Panc1 (cell line): ENCODE results near the gene TRIM31.

Experiments
- POLR2AphosphoS5 ChIP-seq: IDR thresholded peaks from 2 replicates; pipeline ENCODE4 v1.6.1; 2012; ENCODE audit warnings: mild to moderate bottlenecking, low read depth, low read length, moderate library complexity
- SIN3A ChIP-seq: IDR thresholded peaks from 2 replicates; pipeline ENCODE4 v1.6.1; 2012; ENCODE audit warnings: low read depth, mild to moderate bottlenecking, low read length, moderate library complexity, borderline replicate concordance; ENCODE audit not compliant: insufficient read depth
- TCF7L2 ChIP-seq: IDR thresholded peaks from 2 replicates; pipeline ENCODE4 v1.6.1; 2011; ENCODE audit warnings: mild to moderate bottlenecking, low read depth, low read length, inconsistent platforms
- TF ChIP-seq, protein P1 (sequence below): fragments of 450-650 bp; IDR thresholded peaks from 2 replicates; pipeline ENCODE4 v1.5.1; 2017; ENCODE audit warnings: mild to moderate bottlenecking
- TF ChIP-seq, protein P2 (sequence below), 2 experiments: IDR thresholded peaks; 2 replicates each; pipeline ENCODE4 v1.6.1; 2011 to 2012; ENCODE audit warnings: low read depth in 2 of 2, control low read depth in 1 of 2, low read length in 1 of 2, mild to moderate bottlenecking in 1 of 2, moderate library complexity in 1 of 2; ENCODE audit not compliant: insufficient read depth in 1 of 2

- TF ChIP-seq, protein P1, sequence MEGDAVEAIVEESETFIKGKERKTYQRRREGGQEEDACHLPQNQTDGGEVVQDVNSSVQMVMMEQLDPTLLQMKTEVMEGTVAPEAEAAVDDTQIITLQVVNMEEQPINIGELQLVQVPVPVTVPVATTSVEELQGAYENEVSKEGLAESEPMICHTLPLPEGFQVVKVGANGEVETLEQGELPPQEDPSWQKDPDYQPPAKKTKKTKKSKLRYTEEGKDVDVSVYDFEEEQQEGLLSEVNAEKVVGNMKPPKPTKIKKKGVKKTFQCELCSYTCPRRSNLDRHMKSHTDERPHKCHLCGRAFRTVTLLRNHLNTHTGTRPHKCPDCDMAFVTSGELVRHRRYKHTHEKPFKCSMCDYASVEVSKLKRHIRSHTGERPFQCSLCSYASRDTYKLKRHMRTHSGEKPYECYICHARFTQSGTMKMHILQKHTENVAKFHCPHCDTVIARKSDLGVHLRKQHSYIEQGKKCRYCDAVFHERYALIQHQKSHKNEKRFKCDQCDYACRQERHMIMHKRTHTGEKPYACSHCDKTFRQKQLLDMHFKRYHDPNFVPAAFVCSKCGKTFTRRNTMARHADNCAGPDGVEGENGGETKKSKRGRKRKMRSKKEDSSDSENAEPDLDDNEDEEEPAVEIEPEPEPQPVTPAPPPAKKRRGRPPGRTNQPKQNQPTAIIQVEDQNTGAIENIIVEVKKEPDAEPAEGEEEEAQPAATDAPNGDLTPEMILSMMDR = no peak
- TF ChIP-seq POLR2AphosphoS5 (no peak), TCF7L2 (no peak), SIN3A (no peak)
- TF ChIP-seq, protein P2, sequence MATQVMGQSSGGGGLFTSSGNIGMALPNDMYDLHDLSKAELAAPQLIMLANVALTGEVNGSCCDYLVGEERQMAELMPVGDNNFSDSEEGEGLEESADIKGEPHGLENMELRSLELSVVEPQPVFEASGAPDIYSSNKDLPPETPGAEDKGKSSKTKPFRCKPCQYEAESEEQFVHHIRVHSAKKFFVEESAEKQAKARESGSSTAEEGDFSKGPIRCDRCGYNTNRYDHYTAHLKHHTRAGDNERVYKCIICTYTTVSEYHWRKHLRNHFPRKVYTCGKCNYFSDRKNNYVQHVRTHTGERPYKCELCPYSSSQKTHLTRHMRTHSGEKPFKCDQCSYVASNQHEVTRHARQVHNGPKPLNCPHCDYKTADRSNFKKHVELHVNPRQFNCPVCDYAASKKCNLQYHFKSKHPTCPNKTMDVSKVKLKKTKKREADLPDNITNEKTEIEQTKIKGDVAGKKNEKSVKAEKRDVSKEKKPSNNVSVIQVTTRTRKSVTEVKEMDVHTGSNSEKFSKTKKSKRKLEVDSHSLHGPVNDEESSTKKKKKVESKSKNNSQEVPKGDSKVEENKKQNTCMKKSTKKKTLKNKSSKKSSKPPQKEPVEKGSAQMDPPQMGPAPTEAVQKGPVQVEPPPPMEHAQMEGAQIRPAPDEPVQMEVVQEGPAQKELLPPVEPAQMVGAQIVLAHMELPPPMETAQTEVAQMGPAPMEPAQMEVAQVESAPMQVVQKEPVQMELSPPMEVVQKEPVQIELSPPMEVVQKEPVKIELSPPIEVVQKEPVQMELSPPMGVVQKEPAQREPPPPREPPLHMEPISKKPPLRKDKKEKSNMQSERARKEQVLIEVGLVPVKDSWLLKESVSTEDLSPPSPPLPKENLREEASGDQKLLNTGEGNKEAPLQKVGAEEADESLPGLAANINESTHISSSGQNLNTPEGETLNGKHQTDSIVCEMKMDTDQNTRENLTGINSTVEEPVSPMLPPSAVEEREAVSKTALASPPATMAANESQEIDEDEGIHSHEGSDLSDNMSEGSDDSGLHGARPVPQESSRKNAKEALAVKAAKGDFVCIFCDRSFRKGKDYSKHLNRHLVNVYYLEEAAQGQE (IDR thresholded peaks at IDR 0.05; ENCODE audit: insufficient read depth in 1 of 2, low read depth in 2 of 2, low read length in 1 of 2) = no peak
Measured at GRCh38 chr6:30131947-30132497, 19.1 kb upstream of the TRIM31 start.
